Parathyroid adenoma (tissue), 2 donors: ENCODE measurements around the gene MPC1.
"Not testable (repeated sequence)": the region's sequence is repeated elsewhere in the genome, so short reads cannot be mapped to it uniquely, and the experiment has no call there.

Experiments
- H2AFZ ChIP-seq: fragments of 300-600 bp; sonication (generic); one replicate; pipeline ENCODE4 v1.7.0; 2017; ENCODE audit warnings: antibody characterized with exemption, mild to moderate bottlenecking
- H3K27ac ChIP-seq: fragments of 300-600 bp; sonication (generic); one replicate; pipeline ENCODE4 v1.7.0; 2017
- H3K27me3 ChIP-seq: fragments of 300-600 bp; sonication (generic); one replicate; pipeline ENCODE4 v1.7.0; 2017; ENCODE audit warnings: low read length; ENCODE audit not compliant: control insufficient read depth, insufficient read depth
- H3K36me3 ChIP-seq: fragments of 300-600 bp; sonication (generic); one replicate; pipeline ENCODE4 v1.7.0; 2017; ENCODE audit warnings: low read length; ENCODE audit not compliant: control insufficient read depth, insufficient read depth
- H3K4me1 ChIP-seq: fragments of 300-600 bp; sonication (generic); one replicate; pipeline ENCODE4 v1.7.0; 2017; ENCODE audit warnings: control low read depth
- H3K4me2 ChIP-seq: fragments of 300-600 bp; sonication (generic); one replicate; pipeline ENCODE4 v1.7.0; 2017; ENCODE audit warnings: low read length
- H3K4me3 ChIP-seq: fragments of 300-600 bp; sonication (generic); one replicate; pipeline ENCODE4 v1.7.0; 2017; ENCODE audit warnings: low read depth, low read length
- H3K79me2 ChIP-seq: fragments of 300-600 bp; sonication (generic); one replicate; pipeline ENCODE4 v1.7.0; 2017; ENCODE audit warnings: control low read depth
- H3K9ac ChIP-seq: fragments of 300-600 bp; sonication (generic); one replicate; pipeline ENCODE4 v1.7.0; 2017; ENCODE audit warnings: mild to moderate bottlenecking
- H3K9me3 ChIP-seq: fragments of 300-600 bp; sonication (generic); one replicate; pipeline ENCODE4 v1.7.0; 2017; ENCODE audit warnings: low read length; ENCODE audit not compliant: control insufficient read depth
- CTCF ChIP-seq: fragments of 300-600 bp; sonication (generic); IDR thresholded peaks from one replicate; pipeline ENCODE4 v1.7.0; 2017; ENCODE audit warnings: antibody characterized with exemption, mild to moderate bottlenecking
- donor health status: primary hyperparathyroidism.

The MPC1 gene

GRCh38 chr6:166395778-166396177 lies 13.0 kb upstream of the MPC1 start:
- no peak overlapping the region for H3K4me2 ChIP-seq
- no peaks in the 10 kb centered on the region for H3K79me2 ChIP-seq
- H3K9ac ChIP-seq = no peak overlapping the region
- no peaks in the 10 kb centered on the region for H3K36me3 ChIP-seq
- TF ChIP-seq CTCF = no peak
- H3K27ac ChIP-seq = no peak overlapping the region
- H3K4me3 ChIP-seq = no peak overlapping the region
- H3K9me3 ChIP-seq = no peaks in the 10 kb centered on the region
- H3K4me1 ChIP-seq = no peaks in the 10 kb centered on the region
- no peak overlapping the region for H2AFZ ChIP-seq
- no peaks in the 10 kb centered on the region for H3K27me3 ChIP-seq

- H3K79me2 ChIP-seq = no peaks in the 10 kb centered on the region
- H2AFZ ChIP-seq = no peak overlapping the region
- H3K4me1 ChIP-seq = no peaks in the 10 kb centered on the region
- no peak for TF ChIP-seq CTCF
- H3K36me3 ChIP-seq = no peaks in the 10 kb centered on the region
- H3K4me3 ChIP-seq = no peak overlapping the region
- H3K9ac ChIP-seq = no peak overlapping the region
- H3K9me3 ChIP-seq = no peaks in the 10 kb centered on the region
- H3K27me3 ChIP-seq = no peaks in the 10 kb centered on the region
- H3K27ac ChIP-seq = no peak overlapping the region
- H3K4me2 ChIP-seq = no peak overlapping the region
Measured at GRCh38 chr6:166395351-166395750, 12.6 kb upstream of the MPC1 start.

GRCh38 chr6:166394036-166394892 lies 11.5 kb upstream of the MPC1 start:
- Histone ChIP-seq H3K9me3 (no peaks in the 10 kb centered on the region), H2AFZ (no peak overlapping the region), H3K36me3 (no peaks in the 10 kb centered on the region), H3K4me3 (no peak overlapping the region), H3K27ac (no peak overlapping the region), H3K4me2 (no peak overlapping the region), H3K4me1 (no peaks in the 10 kb centered on the region), H3K27me3 (no peaks in the 10 kb centered on the region), H3K79me2 (no peaks in the 10 kb centered on the region), H3K9ac (no peak overlapping the region)
- no peak for TF ChIP-seq CTCF

DNA sequence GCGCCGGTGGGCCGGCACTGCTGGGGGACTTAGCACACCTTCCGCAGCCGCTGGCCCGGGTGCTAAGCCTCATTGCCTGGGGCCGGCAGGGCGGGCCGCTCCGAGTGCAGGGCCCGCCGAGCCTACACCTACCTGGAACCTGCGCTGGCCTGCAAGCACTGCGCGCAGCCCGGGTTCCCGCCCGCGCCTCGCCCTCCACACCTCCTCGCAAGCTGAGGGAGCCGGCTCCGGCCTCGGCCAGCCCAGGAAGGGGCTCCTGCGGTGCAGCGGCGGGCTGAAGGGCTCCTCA lies 10.7 kb upstream of the MPC1 start:
- no peak overlapping the region for H3K4me2 ChIP-seq
- H3K27ac ChIP-seq = no peak overlapping the region
- no peaks in the 10 kb centered on the region for H3K79me2 ChIP-seq
- no peak overlapping the region for H3K9ac ChIP-seq
- no peak overlapping the region for H2AFZ ChIP-seq
- H3K4me1 ChIP-seq = no peaks in the 10 kb centered on the region
- H3K9me3 ChIP-seq = no peaks in the 10 kb centered on the region
- H3K27me3 ChIP-seq = no peaks in the 10 kb centered on the region
- TF ChIP-seq CTCF = no peak
- no peak overlapping the region for H3K4me3 ChIP-seq
- H3K36me3 ChIP-seq = no peaks in the 10 kb centered on the region

- H3K27ac ChIP-seq, H3K4me1 ChIP-seq, H3K9me3 ChIP-seq, H3K27me3 ChIP-seq, H3K9ac ChIP-seq, H3K36me3 ChIP-seq, H2AFZ ChIP-seq, H3K79me2 ChIP-seq, H3K4me2 ChIP-seq, H3K4me3 ChIP-seq: not testable (repeated sequence)
Measured at GRCh38 chr6:166392755-166393534, 10.2 kb upstream of the MPC1 start.
